HepG2 (cell line): ENCODE measurements around the gene CDK14. TPM values are rescaled to one million over a fixed set of nuclear protein-coding genes. Genes with fewer than 3 reads are reported as not detected.

Source experiments
- ATF7-NPFF ChIP-seq: sonication (generic); formaldehyde crosslinking; IDR thresholded peaks from 2 replicates; pipeline ENCODE4 v1.8.1; 2023; ENCODE audit warnings: mild to moderate bottlenecking, low read depth, missing genetic modification reagents, moderate library complexity
- BORCS8-MEF2B ChIP-seq: sonication (generic); formaldehyde crosslinking; IDR thresholded peaks from 2 replicates; pipeline ENCODE4 v1.8.0; 2022; ENCODE audit warnings: mild to moderate bottlenecking, missing genetic modification reagents
- CBX2 ChIP-seq, 2 experiments: fragments of 200-600 bp in 1 of 2; sonication (generic); formaldehyde crosslinking in 1 of 2; IDR thresholded peaks; 2 replicates each; pipeline versions ENCODE4 v1.7.0 to v1.8.1; 2018 to 2022; ENCODE audit warnings: low read depth in 2 of 2, low read length in 1 of 2, mild to moderate bottlenecking in 1 of 2, missing genetic modification reagents in 1 of 2
- DMAP1 ChIP-seq: IDR thresholded peaks from 2 replicates; pipeline ENCODE4 v1.6.1; 2016
- ETV6 ChIP-seq: sonication (generic); formaldehyde crosslinking; conservative IDR thresholded peaks from 2 replicates; pipeline ENCODE4 v1.4.0; 2020; ENCODE audit warnings: missing genetic modification reagents
- FOXO1 ChIP-seq: sonication (generic); formaldehyde crosslinking; IDR thresholded peaks from 2 replicates; pipeline ENCODE4 v1.4.0; 2020; ENCODE audit warnings: missing genetic modification reagents
- HMG20A ChIP-seq: IDR thresholded peaks from 2 replicates; pipeline ENCODE4 v1.6.1; 2016; ENCODE audit warnings: borderline replicate concordance
- HNF4A ChIP-seq: sonication (generic); formaldehyde crosslinking; IDR thresholded peaks from 2 replicates; pipeline ENCODE4 v1.4.0; 2020; ENCODE audit warnings: missing genetic modification reagents
- ISX ChIP-seq: sonication (generic); formaldehyde crosslinking; conservative IDR thresholded peaks from 2 replicates; pipeline ENCODE4 v1.5.0; 2020; ENCODE audit warnings: missing genetic modification reagents
- JUNB ChIP-seq: sonication (generic); formaldehyde crosslinking; IDR thresholded peaks from 2 replicates; pipeline ENCODE4 v1.8.0; 2022; ENCODE audit warnings: missing genetic modification reagents, mild to moderate bottlenecking, borderline replicate concordance
- KMT2B ChIP-seq: IDR thresholded peaks from 2 replicates; pipeline ENCODE4 v1.6.1; 2016; ENCODE audit warnings: missing genetic modification reagents, missing compliant biosample characterization
- PAWR ChIP-seq: sonication (generic); formaldehyde crosslinking; IDR thresholded peaks from 2 replicates; pipeline ENCODE4 v1.4.0; 2020; ENCODE audit warnings: missing genetic modification reagents, mild to moderate bottlenecking, borderline replicate concordance
- PHF21A ChIP-seq: sonication (generic); formaldehyde crosslinking; IDR thresholded peaks from 2 replicates; pipeline ENCODE4 v1.5.0; 2020; ENCODE audit warnings: mild to moderate bottlenecking, missing genetic modification reagents
- PITX1 ChIP-seq: sonication (generic); formaldehyde crosslinking; IDR thresholded peaks from 2 replicates; pipeline ENCODE4 v1.5.1; 2020; ENCODE audit warnings: mild to moderate bottlenecking, missing genetic modification reagents
- POGZ ChIP-seq: sonication (generic); formaldehyde crosslinking; IDR thresholded peaks from 2 replicates; pipeline ENCODE4 v1.4.0; 2020; ENCODE audit warnings: mild to moderate bottlenecking, missing genetic modification reagents
- POLR2AphosphoS2 ChIP-seq: IDR thresholded peaks from 2 replicates; pipeline ENCODE4 v1.6.1; 2011; ENCODE audit warnings: low read depth, low read length, improper control_type of control experiment
- SIN3A ChIP-seq: IDR thresholded peaks from 2 replicates; pipeline ENCODE4 v1.6.1; 2011; ENCODE audit warnings: low read depth, mild to moderate bottlenecking, control low read depth, low read length, borderline replicate concordance
- SMAD9 ChIP-seq: sonication (generic); formaldehyde crosslinking; IDR thresholded peaks from 2 replicates; pipeline ENCODE4 v1.5.1; 2020; ENCODE audit warnings: mild to moderate bottlenecking, missing genetic modification reagents
- SPEN ChIP-seq: sonication (generic); formaldehyde crosslinking; IDR thresholded peaks from 2 replicates; pipeline ENCODE4 v1.5.1; 2020; ENCODE audit warnings: low read depth, mild to moderate bottlenecking, missing genetic modification reagents
- ZBTB21 ChIP-seq: sonication (generic); formaldehyde crosslinking; IDR thresholded peaks from 2 replicates; pipeline ENCODE4 v1.4.0; 2020; ENCODE audit warnings: missing genetic modification reagents
- ZNF354B ChIP-seq: sonication (generic); formaldehyde crosslinking; IDR thresholded peaks from 2 replicates; pipeline ENCODE4 v1.8.0; 2022; ENCODE audit warnings: mild to moderate bottlenecking, missing genetic modification reagents
- ZNF546 ChIP-seq: sonication (generic); formaldehyde crosslinking; conservative IDR thresholded peaks from 2 replicates; pipeline ENCODE4 v1.8.1; 2023; ENCODE audit warnings: mild to moderate bottlenecking, missing genetic modification reagents
- ZNF724P ChIP-seq: sonication (generic); formaldehyde crosslinking; IDR thresholded peaks from 2 replicates; pipeline ENCODE4 v1.8.0; 2022; ENCODE audit warnings: missing genetic modification reagents, borderline replicate concordance
- ZNF777 ChIP-seq: sonication (generic); formaldehyde crosslinking; IDR thresholded peaks from 2 replicates; pipeline ENCODE4 v1.4.0; 2020; ENCODE audit warnings: missing genetic modification reagents
- ZSCAN30 ChIP-seq: sonication (generic); formaldehyde crosslinking; IDR thresholded peaks from 2 replicates; pipeline ENCODE4 v1.5.0; 2020; ENCODE audit warnings: mild to moderate bottlenecking, missing genetic modification reagents
- polyA plus RNA-seq, 8 experiments: library from polyadenylated mRNA; depleted of rRNA in 3 of 8; stranded (reverse) in 7 of 8; unstranded in 1 of 8; fragments of >200 nt; fragmentation: Illumina TruSeq in 4 of 8; extraction: Trizol in 4 of 8; gene quantifications; 2 replicates each; pipeline versions ENCODE4 v1.2.1 to v1.2.3, GENCODE V29; 2011 to 2016; ENCODE audit warnings: low read depth in 4 of 8, missing spikeins in 1 of 8, mixed read lengths in 1 of 8; ENCODE audit not compliant: insufficient read depth in 1 of 8
- total RNA-seq, 5 experiments: library from RNA; depleted of rRNA; stranded (reverse); fragments of >200 nt; fragmentation: Illumina TruSeq; extraction: Trizol; gene quantifications; 2 replicates each; pipeline ENCODE4 v1.2.3, GENCODE V29; 2016; ENCODE audit warnings: low read depth in 1 of 5
- TF ChIP-seq, protein P1 (sequence below): sonication (generic); formaldehyde crosslinking; conservative IDR thresholded peaks from 2 replicates; pipeline ENCODE4 v1.4.0; 2020; ENCODE audit warnings: missing genetic modification reagents
- TF ChIP-seq, protein P2 (sequence below): sonication (generic); formaldehyde crosslinking; IDR thresholded peaks from 2 replicates; pipeline ENCODE4 v1.9.0; 2021; ENCODE audit warnings: missing genetic modification reagents, borderline replicate concordance
- TF ChIP-seq, protein P3 (sequence below): sonication (generic); formaldehyde crosslinking; IDR thresholded peaks from 2 replicates; pipeline ENCODE4 v1.8.1; 2023; ENCODE audit warnings: missing genetic modification reagents, inconsistent platforms, borderline replicate concordance

CDK14 gene
- total and polyA plus RNA-seq, 2 of the 13 experiments (the other 11 are each of a cell fraction or from before 2014, with no cell fraction given) = 0.26 to 0.71 TPM

DNA sequence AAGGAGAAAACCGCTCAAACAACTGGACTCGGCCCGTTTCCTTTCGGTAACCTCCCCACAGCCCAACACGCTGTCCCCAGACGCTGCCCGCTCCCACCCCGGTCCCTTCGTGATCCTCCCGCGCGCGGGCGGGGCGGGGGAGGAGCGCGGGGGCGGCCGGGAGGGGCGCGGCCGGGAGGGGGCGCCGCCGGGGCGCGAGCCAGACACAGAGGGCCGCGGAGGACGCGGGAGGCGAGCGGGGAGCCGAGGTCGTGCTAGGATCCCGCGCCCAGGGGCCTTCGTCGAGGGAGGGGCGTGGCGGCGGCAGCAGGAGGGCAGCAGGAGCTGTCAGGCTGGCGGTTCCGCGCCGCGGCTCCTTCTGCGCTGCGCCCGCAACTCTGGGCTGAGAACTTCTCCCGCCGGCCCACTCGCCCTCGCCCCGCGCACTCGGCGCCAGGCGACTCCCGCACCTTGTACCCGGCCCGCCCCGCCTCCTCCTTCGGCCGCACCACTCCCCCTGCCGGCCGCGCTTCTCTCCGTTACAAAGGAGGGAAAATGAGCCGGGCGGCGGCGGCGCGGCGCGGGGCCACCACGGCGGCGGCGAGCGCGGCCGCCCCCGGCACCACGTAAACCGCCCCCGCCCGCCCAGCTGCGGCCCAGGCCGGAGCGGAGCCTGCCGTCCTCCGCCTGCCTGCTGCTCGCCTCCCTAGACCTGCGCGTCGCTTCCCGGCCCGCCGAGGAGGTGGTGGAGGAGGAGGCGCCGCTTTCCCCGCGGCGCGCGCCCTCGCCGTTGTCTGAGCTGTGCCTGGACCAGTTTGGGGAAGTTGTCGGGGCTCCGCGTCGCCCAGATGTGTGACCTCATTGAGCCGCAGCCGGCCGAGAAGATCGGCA, at the start of gene CDK14 (continued):
- TF ChIP-seq, protein P1, sequence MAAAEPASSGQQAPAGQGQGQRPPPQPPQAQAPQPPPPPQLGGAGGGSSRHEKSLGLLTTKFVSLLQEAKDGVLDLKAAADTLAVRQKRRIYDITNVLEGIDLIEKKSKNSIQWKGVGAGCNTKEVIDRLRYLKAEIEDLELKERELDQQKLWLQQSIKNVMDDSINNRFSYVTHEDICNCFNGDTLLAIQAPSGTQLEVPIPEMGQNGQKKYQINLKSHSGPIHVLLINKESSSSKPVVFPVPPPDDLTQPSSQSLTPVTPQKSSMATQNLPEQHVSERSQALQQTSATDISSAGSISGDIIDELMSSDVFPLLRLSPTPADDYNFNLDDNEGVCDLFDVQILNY (CRISPR knock-in tag) = no peak
- no peak for TF ChIP-seq PHF21A (CRISPR knock-in tag)
- no peak for TF ChIP-seq ETV6 (CRISPR knock-in tag)
- no peak for TF ChIP-seq SIN3A
- TF ChIP-seq, protein P2, sequence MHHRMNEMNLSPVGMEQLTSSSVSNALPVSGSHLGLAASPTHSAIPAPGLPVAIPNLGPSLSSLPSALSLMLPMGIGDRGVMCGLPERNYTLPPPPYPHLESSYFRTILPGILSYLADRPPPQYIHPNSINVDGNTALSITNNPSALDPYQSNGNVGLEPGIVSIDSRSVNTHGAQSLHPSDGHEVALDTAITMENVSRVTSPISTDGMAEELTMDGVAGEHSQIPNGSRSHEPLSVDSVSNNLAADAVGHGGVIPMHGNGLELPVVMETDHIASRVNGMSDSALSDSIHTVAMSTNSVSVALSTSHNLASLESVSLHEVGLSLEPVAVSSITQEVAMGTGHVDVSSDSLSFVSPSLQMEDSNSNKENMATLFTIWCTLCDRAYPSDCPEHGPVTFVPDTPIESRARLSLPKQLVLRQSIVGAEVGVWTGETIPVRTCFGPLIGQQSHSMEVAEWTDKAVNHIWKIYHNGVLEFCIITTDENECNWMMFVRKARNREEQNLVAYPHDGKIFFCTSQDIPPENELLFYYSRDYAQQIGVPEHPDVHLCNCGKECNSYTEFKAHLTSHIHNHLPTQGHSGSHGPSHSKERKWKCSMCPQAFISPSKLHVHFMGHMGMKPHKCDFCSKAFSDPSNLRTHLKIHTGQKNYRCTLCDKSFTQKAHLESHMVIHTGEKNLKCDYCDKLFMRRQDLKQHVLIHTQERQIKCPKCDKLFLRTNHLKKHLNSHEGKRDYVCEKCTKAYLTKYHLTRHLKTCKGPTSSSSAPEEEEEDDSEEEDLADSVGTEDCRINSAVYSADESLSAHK = no peak
- no peak for TF ChIP-seq PAWR (CRISPR knock-in tag)
- peak; percentile 60; the same call in 1 of the 2 replicates for TF ChIP-seq SPEN (CRISPR knock-in tag)
- no peak for TF ChIP-seq FOXO1
- TF ChIP-seq POGZ = no peak
- TF ChIP-seq DMAP1 (CRISPR knock-in tag) = no peak
- no peak; the same call in 1 of the 2 replicates for TF ChIP-seq PITX1 (CRISPR knock-in tag)
- no peak for TF ChIP-seq SMAD9 (CRISPR knock-in tag)
- TF ChIP-seq, protein P3, sequence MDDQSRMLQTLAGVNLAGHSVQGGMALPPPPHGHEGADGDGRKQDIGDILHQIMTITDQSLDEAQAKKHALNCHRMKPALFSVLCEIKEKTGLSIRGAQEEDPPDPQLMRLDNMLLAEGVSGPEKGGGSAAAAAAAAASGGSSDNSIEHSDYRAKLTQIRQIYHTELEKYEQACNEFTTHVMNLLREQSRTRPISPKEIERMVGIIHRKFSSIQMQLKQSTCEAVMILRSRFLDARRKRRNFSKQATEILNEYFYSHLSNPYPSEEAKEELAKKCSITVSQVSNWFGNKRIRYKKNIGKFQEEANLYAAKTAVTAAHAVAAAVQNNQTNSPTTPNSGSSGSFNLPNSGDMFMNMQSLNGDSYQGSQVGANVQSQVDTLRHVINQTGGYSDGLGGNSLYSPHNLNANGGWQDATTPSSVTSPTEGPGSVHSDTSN = no peak
- no peak for TF ChIP-seq ISX (CRISPR knock-in tag)
- TF ChIP-seq KMT2B = no peak; the same call in 1 of the 2 replicates
- TF ChIP-seq ZNF546 (CRISPR knock-in tag) = no peak
- no peak for TF ChIP-seq ZNF724P
- no peak for TF ChIP-seq CBX2 (IDR thresholded peaks at IDR 0.05; ENCODE audit: low read depth, low read length)
- TF ChIP-seq CBX2 (CRISPR knock-in tag; IDR thresholded peaks at IDR 0.05; ENCODE audit: low read depth) = no peak
- peak; percentile 65 for TF ChIP-seq HNF4A (CRISPR knock-in tag)
- TF ChIP-seq POLR2AphosphoS2 = no peak
- no peak for TF ChIP-seq JUNB (CRISPR knock-in tag)
- no peak for TF ChIP-seq ZNF354B (CRISPR knock-in tag)
- no peak for TF ChIP-seq BORCS8-MEF2B (CRISPR knock-in tag)
- TF ChIP-seq ATF7-NPFF = no peak; the same call in 1 of the 2 replicates
- TF ChIP-seq ZBTB21 (CRISPR knock-in tag) = no peak
- peak; percentile 71 for TF ChIP-seq ZNF777 (CRISPR knock-in tag)
- TF ChIP-seq HMG20A (CRISPR knock-in tag) = no peak
- TF ChIP-seq ZSCAN30 (CRISPR knock-in tag) = no peak
